Measurements from ENCODE around the gene LDLRAD4.

- TF ChIP-seq, protein P1, sequence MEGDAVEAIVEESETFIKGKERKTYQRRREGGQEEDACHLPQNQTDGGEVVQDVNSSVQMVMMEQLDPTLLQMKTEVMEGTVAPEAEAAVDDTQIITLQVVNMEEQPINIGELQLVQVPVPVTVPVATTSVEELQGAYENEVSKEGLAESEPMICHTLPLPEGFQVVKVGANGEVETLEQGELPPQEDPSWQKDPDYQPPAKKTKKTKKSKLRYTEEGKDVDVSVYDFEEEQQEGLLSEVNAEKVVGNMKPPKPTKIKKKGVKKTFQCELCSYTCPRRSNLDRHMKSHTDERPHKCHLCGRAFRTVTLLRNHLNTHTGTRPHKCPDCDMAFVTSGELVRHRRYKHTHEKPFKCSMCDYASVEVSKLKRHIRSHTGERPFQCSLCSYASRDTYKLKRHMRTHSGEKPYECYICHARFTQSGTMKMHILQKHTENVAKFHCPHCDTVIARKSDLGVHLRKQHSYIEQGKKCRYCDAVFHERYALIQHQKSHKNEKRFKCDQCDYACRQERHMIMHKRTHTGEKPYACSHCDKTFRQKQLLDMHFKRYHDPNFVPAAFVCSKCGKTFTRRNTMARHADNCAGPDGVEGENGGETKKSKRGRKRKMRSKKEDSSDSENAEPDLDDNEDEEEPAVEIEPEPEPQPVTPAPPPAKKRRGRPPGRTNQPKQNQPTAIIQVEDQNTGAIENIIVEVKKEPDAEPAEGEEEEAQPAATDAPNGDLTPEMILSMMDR (conservative IDR thresholded peaks at IDR 0.05; ENCODE audit: low read depth, low read length) = no peak
- TF ChIP-seq EZH2 (IDR thresholded peaks at IDR 0.05; ENCODE audit: low read length, unreplicated experiment) (no peak), EZH2phosphoT487 (IDR thresholded peaks at IDR 0.05; ENCODE audit: borderline replicate concordance, low read length) (no peak)
Observed at GRCh38 chr18:13534631-13535030, 316.1 kb downstream of the LDLRAD4 start.
